K562 (cell line): ENCODE measurements around the gene ING1. TPM values are rescaled to one million over a fixed set of nuclear protein-coding genes. Genes with fewer than 3 reads are reported as not detected.

Experiments
- ATAC-seq: fragments of 200-7000 bp; cut with Tn5 transposase; 3 replicates; pipeline ENCODE4 v1.9.1; 2020; ENCODE audit warnings: moderate library complexity
- BruUV-seq: library from RNA; stranded (reverse); fragments of 400-500 nt; replicated peaks from 2 replicates; lab custom pipeline; 2021; lab: Mats Ljungman, UMichigan
- CTCF ChIA-PET: fragments of 300-600 bp; formaldehyde crosslinking; extraction: SDS; loops from one replicate; lab custom pipeline; 2021; ENCODE audit warnings: low intra/inter-chr PET ratio; lab: Yijun Ruan, JAX
- POLR2A ChIA-PET: fragments of 300-600, 350-650 bp; sonication (Branson Sonifier 250); formaldehyde crosslinking; extraction: SDS; loops from one replicate; lab custom pipeline; 2021; ENCODE audit warnings: antibody characterized with exemption, inconsistent platforms; lab: Yijun Ruan, JAX
- DNase-seq, 4 experiments: peaks; one replicate each; pipeline versions ENCODE4 v3.0.0 to v3.0.0-alpha.2; 2011 to 2018; ENCODE audit warnings: low spot score in 3 of 4, mixed read lengths in 3 of 4; ENCODE audit errors: extremely low read depth in 1 of 4
- FAIRE-seq: peaks from 2 replicates; lab custom pipeline; 2011; peaks lifted over from hg19 to GRCh38; lab: Jason Lieb, UNC
- H2AFZ ChIP-seq: 2 replicates; pipeline ENCODE4 v1.6.0; 2011; ENCODE audit warnings: low read depth, low read length, control low read depth, inconsistent platforms
- H3K27ac ChIP-seq: fragments of 200-600 bp; 3 replicates; pipeline ENCODE4 v1.8.0; 2011; ENCODE audit warnings: low read depth, mild to moderate bottlenecking, control low read depth, inconsistent platforms, low read length, moderate library complexity, mixed read lengths; ENCODE audit errors: extremely low read depth
- H3K27me3 ChIP-seq, 2 experiments: fragments of 300-600 bp in 1 of 2; 2 replicates in 1 of 2; 3 replicates in 1 of 2; pipeline versions ENCODE4 v1.6.0 to v1.8.0; 2011; ENCODE audit warnings: inconsistent platforms in 2 of 2, low read length in 2 of 2, mild to moderate bottlenecking in 1 of 2, mixed read lengths in 1 of 2, moderate library complexity in 1 of 2; ENCODE audit not compliant: control insufficient read depth in 2 of 2, insufficient read depth in 2 of 2
- H3K36me3 ChIP-seq: fragments of 300-600 bp; 3 replicates; pipeline ENCODE4 v1.8.0; 2011; ENCODE audit warnings: mild to moderate bottlenecking, low read length, inconsistent platforms; ENCODE audit not compliant: control insufficient read depth, insufficient read depth
- H3K4me1 ChIP-seq, 2 experiments: fragments of 200-600 bp in 1 of 2; replicated peaks in 1 of 2; 2 replicates in 1 of 2; 3 replicates in 1 of 2; pipeline versions ENCODE4 v1.5.1 to v1.8.0; 2011; ENCODE audit warnings: inconsistent platforms in 2 of 2, low read length in 2 of 2, mild to moderate bottlenecking in 1 of 2, mixed read lengths in 1 of 2, moderate library complexity in 1 of 2; ENCODE audit not compliant: control insufficient read depth in 2 of 2, insufficient read depth in 2 of 2
- H3K4me2 ChIP-seq: 2 replicates; pipeline ENCODE4 v1.6.1; 2011; ENCODE audit warnings: low read length, control low read depth, inconsistent platforms, mixed read lengths; ENCODE audit not compliant: insufficient read depth
- H3K4me3 ChIP-seq: fragments of 200-600 bp; sonication (generic), shearing (Covaris generic); 2 replicates; pipeline ENCODE4 v1.5.1; 2016; ENCODE audit warnings: control low read depth, inconsistent platforms
- H3K79me2 ChIP-seq: fragments of 200-600 bp; 3 replicates; pipeline ENCODE4 v1.8.0; 2011; ENCODE audit warnings: low read length, inconsistent platforms; ENCODE audit not compliant: control insufficient read depth, insufficient read depth
- H3K9ac ChIP-seq, 2 experiments: 2 replicates each; pipeline versions ENCODE4 v1.6.0 to v1.6.1; 2011; ENCODE audit warnings: low read depth in 2 of 2, low read length in 2 of 2, control low read depth in 1 of 2, inconsistent platforms in 1 of 2, mild to moderate bottlenecking in 1 of 2, mixed read lengths in 1 of 2; ENCODE audit not compliant: insufficient read depth in 1 of 2
- H3K9me1 ChIP-seq: one replicate; pipeline ENCODE4 v1.6.0; 2011; ENCODE audit warnings: inconsistent platforms, mild to moderate bottlenecking, low read length, moderate library complexity; ENCODE audit not compliant: control insufficient read depth, insufficient read depth
- H3K9me3 ChIP-seq: replicated peaks from 2 replicates; pipeline ENCODE4 v1.5.1; 2011; ENCODE audit warnings: low read depth, low read length, inconsistent platforms; ENCODE audit not compliant: control insufficient read depth, insufficient read depth
- H4K20me1 ChIP-seq: replicated peaks from 2 replicates; pipeline ENCODE4 v1.6.1; 2011; ENCODE audit warnings: low read length, inconsistent platforms, mixed read lengths; ENCODE audit not compliant: control insufficient read depth, insufficient read depth
- FOXK1 ChIP-seq: sonication (generic); formaldehyde crosslinking; IDR thresholded peaks from 2 replicates; pipeline ENCODE4 v1.8.0; 2022; ENCODE audit warnings: missing genetic modification reagents, mild to moderate bottlenecking, borderline replicate concordance
- GABPB1 ChIP-seq: sonication (generic); formaldehyde crosslinking; IDR thresholded peaks from 2 replicates; pipeline ENCODE4 v1.8.0; 2022; ENCODE audit warnings: mild to moderate bottlenecking, missing genetic modification reagents
- HMG20B ChIP-seq: fragments of 250-450 bp; sonication (Bioruptor Pico); IDR thresholded peaks from 2 replicates; pipeline ENCODE4 v1.5.0; 2021; ENCODE audit warnings: mild to moderate bottlenecking
- HNRNPK ChIP-seq: fragments of 200-400 bp; formaldehyde crosslinking; IDR thresholded peaks from one replicate; pipeline ENCODE4 v1.6.1; 2018; ENCODE audit warnings: mild to moderate bottlenecking, low read depth, low read length; ENCODE audit not compliant: poor library complexity, severe bottlenecking
- MAFK ChIP-seq: IDR thresholded peaks from 2 replicates; pipeline ENCODE4 v1.6.1; 2011; ENCODE audit warnings: low read length, improper control_type of control experiment
- PHF8 ChIP-seq: fragments of 200-600 bp; sonication (generic); IDR thresholded peaks from 2 replicates; pipeline ENCODE4 v1.6.1; 2012; ENCODE audit warnings: mixed run types, mild to moderate bottlenecking, inconsistent platforms, low read length, moderate library complexity, borderline replicate concordance
- SAFB ChIP-seq: fragments of 200-400 bp; formaldehyde crosslinking; IDR thresholded peaks from 2 replicates; pipeline ENCODE4 v1.6.1; 2017; ENCODE audit warnings: low read depth, low read length, borderline replicate concordance
- WGBS: fragments of 100-300 bp; shearing (Covaris generic); methylation state at CpG from one replicate; pipeline ENCODE4 v1.1.6; 2016; ENCODE audit warnings: low coverage, mixed read lengths; ENCODE audit not compliant: insufficient coverage; ENCODE audit errors: missing lambda C conversion rate; 5-methylcytosine and 5-hydroxymethylcytosine counted together
- in situ Hi-C: fragments of 300-500 bp; cut with MboI; formaldehyde crosslinking; loops from 4 replicates; pipeline ENCODE4 v1.15.0; 2018; ENCODE audit warnings: inconsistent platforms, mixed read lengths
- intact Hi-C: fragments of 100-400 bp; cut with micrococcal nuclease; formaldehyde crosslinking; loops from 2 replicates; pipeline ENCODE4 v1.14.2; 2022
- polyA plus RNA-seq, 8 experiments: library from polyadenylated mRNA; depleted of rRNA in 4 of 8; stranded (reverse) in 5 of 8; unstranded in 3 of 8; fragments of >200 nt; fragmentation: Nextera tagmentation in 2 of 8; fragmentation: Illumina TruSeq in 1 of 8; extraction: Ambion mirVana in 2 of 8; extraction: Trizol in 1 of 8; gene quantifications; 2 replicates each; pipeline versions ENCODE4 v1.2.1 to v1.2.3, GENCODE V29; 2011 to 2014; ENCODE audit warnings: inconsistent platforms in 1 of 8, missing spikeins in 1 of 8
- total RNA-seq, 7 experiments: library from RNA; depleted of rRNA in 6 of 7; stranded (reverse); fragments of >200 nt in 6 of 7; fragmentation: Illumina TruSeq in 2 of 7; extraction: Trizol in 2 of 7; gene quantifications; 2 replicates each; pipeline versions ENCODE4 v1.2.1 to v1.2.3, GENCODE V29; 2011 to 2021; ENCODE audit warnings: low replicate concordance in 1 of 7
- TF ChIP-seq, protein P1 (sequence below), 2 experiments: fragments of 450-650 bp in 1 of 2; sonication (generic) in 1 of 2; formaldehyde crosslinking in 1 of 2; IDR thresholded peaks; 2 replicates each; pipeline versions ENCODE4 v1.7.1 to v1.9.0; 2016 to 2022; ENCODE audit warnings: inconsistent platforms in 1 of 2, mild to moderate bottlenecking in 1 of 2, missing genetic modification reagents in 1 of 2
- TF ChIP-seq, protein P2 (sequence below): fragments of 250-450 bp; sonication (Bioruptor Pico); IDR thresholded peaks from 2 replicates; pipeline ENCODE4 v1.8.0; 2021; ENCODE audit warnings: moderate library complexity, mild to moderate bottlenecking, inconsistent platforms
- TF ChIP-seq, protein P3 (sequence below): sonication (generic); formaldehyde crosslinking; IDR thresholded peaks from 2 replicates; pipeline ENCODE4 v1.8.0; 2022; ENCODE audit warnings: mild to moderate bottlenecking, missing genetic modification reagents

The ING1 gene
- total and polyA plus RNA-seq, 9 of the 15 experiments (the other 6 are each of a cell fraction or from before 2014, with no cell fraction given) = 1.0 to 20.1 (median 8.2) TPM

DNA sequence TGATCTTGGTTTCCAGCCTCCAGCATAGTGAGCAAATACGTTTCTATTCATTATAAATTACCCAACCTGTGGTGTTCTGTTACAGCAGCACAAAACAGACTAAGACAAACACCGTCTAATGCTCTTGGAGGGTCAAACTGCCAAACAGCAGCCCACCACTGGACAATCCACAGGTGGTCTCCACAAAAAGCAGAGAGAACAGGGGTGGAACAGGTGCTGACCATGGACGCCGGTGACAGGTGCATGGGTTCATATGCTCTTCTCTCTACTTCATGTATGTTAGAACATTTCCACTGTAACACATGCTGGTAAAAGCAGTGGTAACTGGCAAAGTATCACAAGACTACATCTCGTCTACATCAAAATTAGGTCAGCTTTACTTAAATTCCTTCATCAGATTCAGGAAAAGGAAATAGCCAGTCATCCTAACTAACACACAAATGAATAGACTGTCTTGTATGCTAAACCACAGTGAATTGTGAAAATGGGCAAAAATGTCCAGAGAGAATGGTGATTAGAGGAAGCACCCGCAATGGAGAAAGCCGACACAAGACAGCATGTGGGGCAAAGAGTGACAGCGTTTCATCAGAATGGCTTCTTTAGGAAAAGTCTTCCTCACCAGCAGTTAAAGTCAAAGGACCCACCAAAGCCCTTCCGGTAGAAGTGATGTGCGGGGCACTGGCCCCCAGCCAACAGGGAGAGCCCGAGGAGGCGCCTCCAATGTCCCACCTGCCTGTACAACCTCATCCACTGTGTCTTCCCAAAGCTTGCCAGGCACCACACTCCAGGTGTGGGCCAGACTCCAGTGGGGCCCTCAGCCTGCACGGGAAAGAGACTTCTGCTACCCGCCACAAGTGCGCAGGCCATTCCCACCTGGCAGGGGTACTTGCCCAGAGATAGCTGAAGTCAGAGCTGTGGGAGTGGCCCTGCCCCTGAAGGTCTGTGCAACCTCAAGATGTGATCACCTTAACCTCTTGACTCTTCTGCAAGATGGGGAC, 14.1 kb upstream of the ING1 start:
- no peak for ATAC-seq
- TF ChIP-seq HMG20B (CRISPR knock-in tag) (no peak), SAFB (no peak), MAFK (no peak), PHF8 (no peak), HNRNPK (no peak), GABPB1 (CRISPR knock-in tag) (no peak), FOXK1 (CRISPR knock-in tag) (no peak)
- TF ChIP-seq, protein P1, sequence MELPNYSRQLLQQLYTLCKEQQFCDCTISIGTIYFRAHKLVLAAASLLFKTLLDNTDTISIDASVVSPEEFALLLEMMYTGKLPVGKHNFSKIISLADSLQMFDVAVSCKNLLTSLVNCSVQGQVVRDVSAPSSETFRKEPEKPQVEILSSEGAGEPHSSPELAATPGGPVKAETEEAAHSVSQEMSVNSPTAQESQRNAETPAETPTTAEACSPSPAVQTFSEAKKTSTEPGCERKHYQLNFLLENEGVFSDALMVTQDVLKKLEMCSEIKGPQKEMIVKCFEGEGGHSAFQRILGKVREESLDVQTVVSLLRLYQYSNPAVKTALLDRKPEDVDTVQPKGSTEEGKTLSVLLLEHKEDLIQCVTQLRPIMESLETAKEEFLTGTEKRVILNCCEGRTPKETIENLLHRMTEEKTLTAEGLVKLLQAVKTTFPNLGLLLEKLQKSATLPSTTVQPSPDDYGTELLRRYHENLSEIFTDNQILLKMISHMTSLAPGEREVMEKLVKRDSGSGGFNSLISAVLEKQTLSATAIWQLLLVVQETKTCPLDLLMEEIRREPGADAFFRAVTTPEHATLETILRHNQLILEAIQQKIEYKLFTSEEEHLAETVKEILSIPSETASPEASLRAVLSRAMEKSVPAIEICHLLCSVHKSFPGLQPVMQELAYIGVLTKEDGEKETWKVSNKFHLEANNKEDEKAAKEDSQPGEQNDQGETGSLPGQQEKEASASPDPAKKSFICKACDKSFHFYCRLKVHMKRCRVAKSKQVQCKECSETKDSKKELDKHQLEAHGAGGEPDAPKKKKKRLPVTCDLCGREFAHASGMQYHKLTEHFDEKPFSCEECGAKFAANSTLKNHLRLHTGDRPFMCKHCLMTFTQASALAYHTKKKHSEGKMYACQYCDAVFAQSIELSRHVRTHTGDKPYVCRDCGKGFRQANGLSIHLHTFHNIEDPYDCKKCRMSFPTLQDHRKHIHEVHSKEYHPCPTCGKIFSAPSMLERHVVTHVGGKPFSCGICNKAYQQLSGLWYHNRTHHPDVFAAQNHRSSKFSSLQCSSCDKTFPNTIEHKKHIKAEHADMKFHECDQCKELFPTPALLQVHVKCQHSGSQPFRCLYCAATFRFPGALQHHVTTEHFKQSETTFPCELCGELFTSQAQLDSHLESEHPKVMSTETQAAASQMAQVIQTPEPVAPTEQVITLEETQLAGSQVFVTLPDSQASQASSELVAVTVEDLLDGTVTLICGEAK (IDR thresholded peaks at IDR 0.05) = no peak
- TF ChIP-seq, protein P1 (CRISPR knock-in tag; IDR thresholded peaks at IDR 0.05) = no peak
- TF ChIP-seq, protein P2, sequence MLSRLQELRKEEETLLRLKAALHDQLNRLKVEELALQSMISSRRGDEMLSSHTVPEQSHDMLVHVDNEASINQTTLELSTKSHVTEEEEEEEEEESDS (CRISPR knock-in tag) = no peak
- TF ChIP-seq, protein P3, sequence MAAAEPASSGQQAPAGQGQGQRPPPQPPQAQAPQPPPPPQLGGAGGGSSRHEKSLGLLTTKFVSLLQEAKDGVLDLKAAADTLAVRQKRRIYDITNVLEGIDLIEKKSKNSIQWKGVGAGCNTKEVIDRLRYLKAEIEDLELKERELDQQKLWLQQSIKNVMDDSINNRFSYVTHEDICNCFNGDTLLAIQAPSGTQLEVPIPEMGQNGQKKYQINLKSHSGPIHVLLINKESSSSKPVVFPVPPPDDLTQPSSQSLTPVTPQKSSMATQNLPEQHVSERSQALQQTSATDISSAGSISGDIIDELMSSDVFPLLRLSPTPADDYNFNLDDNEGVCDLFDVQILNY (CRISPR knock-in tag) = no peak

More for the DNA sequence above, 14.1 kb upstream of the ING1 start:
- no TSS peak for BruUV-seq
- Histone ChIP-seq H2AFZ (no peak overlapping the region), H3K4me3 (no peak overlapping the region), H3K27ac (no peak overlapping the region), H3K79me2 (peaks cover 14% of the 10 kb centered on the region), H3K9ac (no peak overlapping the region), H3K27me3 (no peaks in the 10 kb centered on the region), H3K36me3 (peaks cover 64% of the 10 kb centered on the region; the same call in 1 of the 3 replicates), H3K9me1 (no peaks in the 10 kb centered on the region), H3K9me3 (no peaks in the 10 kb centered on the region), H4K20me1 (no peaks in the 10 kb centered on the region), H3K4me1 (peaks cover 4 to 6% of the 10 kb centered on the region in 2 experiments; a peak in 4 of 5 replicates), H3K4me2 (no peak overlapping the region)
- CTCF ChIA-PET = no interaction called here
- intact Hi-C loops (no loop called here), in situ Hi-C loops (no loop called here)
- FAIRE-seq (no peak), DNase-seq (no peak)
- 78% methylated on average over 13 of the region's 15 CpGs for WGBS
- POLR2A ChIA-PET = no interaction called here
